ENCODE measurements around the gene ABTB2.

Gene ABTB2

GRCh38 chr11:34180040-34180813 lies 177.6 kb downstream of the ABTB2 start:
- TF ChIP-seq, protein P1, sequence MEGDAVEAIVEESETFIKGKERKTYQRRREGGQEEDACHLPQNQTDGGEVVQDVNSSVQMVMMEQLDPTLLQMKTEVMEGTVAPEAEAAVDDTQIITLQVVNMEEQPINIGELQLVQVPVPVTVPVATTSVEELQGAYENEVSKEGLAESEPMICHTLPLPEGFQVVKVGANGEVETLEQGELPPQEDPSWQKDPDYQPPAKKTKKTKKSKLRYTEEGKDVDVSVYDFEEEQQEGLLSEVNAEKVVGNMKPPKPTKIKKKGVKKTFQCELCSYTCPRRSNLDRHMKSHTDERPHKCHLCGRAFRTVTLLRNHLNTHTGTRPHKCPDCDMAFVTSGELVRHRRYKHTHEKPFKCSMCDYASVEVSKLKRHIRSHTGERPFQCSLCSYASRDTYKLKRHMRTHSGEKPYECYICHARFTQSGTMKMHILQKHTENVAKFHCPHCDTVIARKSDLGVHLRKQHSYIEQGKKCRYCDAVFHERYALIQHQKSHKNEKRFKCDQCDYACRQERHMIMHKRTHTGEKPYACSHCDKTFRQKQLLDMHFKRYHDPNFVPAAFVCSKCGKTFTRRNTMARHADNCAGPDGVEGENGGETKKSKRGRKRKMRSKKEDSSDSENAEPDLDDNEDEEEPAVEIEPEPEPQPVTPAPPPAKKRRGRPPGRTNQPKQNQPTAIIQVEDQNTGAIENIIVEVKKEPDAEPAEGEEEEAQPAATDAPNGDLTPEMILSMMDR (IDR thresholded peaks at IDR 0.05) = no peak

- TF ChIP-seq, protein P1 (IDR thresholded peaks at IDR 0.05) = no peak
Observed at GRCh38 chr11:34179026-34179675, 178.7 kb downstream of the ABTB2 start.

DNA sequence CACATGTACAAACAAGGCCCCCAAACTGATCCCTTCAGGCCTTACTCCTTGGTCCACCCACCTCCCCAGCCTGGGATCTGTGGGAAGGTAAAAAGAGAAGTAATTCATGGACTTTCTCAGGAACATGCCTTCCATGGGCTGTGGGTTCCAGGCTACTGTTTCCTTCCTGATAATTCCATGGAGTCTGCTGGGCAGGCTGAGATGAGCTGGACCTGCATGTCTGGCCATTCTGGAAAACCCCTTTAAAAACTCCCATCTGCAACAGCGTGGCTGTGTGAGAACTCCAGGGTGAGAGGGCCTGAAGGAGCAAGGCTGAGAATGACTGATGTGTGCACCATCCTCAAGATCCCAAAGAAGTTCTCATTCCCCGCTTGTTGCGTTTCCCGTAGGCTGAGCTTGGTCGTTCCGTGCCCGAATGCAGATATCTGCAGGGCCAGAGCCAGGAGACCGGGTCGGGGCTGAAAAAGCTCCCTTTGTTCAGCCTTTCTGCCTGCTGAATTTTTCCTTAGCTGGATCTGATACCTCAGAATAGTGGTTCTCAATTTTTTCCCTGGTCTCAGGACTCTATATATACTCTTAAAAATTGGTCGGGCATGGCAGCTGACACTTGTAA lies 179.5 kb downstream of the ABTB2 start:
- TF ChIP-seq, protein P1 (IDR thresholded peaks at IDR 0.05) = no peak

GRCh38 chr11:34176751-34177209 lies 181.0 kb downstream of the ABTB2 start:
- TF ChIP-seq, protein P1 (IDR thresholded peaks at IDR 0.05) = no peak

DNA sequence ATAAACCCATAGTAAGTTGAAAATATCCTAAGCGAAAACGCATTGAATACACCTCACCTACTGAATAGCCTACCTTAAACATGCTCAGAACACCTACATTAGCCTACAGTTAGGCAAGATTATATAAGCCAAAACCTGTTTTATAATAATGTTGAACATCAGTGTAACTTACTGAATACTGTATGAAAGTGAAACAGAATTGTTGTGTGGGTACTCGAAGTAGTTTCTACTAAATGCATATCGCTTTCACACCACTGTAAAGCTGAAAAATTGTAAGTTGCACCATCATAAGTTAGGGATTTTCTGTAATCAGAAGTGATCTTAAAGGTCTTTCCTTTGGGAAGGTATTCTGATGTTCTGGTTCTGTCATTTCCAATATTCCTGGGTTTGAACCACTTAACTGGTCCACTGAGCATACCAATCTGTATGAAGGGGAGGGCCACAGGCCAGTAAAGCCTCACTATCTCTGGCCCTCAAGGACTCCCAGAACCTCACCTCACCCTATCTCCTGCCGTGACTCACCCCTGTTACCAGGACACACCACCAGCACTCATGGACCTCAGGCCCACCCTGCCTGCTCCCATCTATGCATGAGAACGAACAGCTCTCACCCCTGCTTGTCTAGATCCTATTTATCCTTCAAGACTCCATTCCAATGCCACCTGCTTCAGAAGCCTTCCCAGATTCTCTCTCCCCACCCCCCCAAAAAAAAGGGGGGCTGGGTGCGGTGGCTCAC lies 182.4 kb downstream of the ABTB2 start:
- TF ChIP-seq, protein P1 (IDR thresholded peaks at IDR 0.05) = no peak

GRCh38 chr11:34174412-34175041 lies 183.3 kb downstream of the ABTB2 start:
- TF ChIP-seq, protein P1 (IDR thresholded peaks at IDR 0.05) = peak; percentile 93

DNA sequence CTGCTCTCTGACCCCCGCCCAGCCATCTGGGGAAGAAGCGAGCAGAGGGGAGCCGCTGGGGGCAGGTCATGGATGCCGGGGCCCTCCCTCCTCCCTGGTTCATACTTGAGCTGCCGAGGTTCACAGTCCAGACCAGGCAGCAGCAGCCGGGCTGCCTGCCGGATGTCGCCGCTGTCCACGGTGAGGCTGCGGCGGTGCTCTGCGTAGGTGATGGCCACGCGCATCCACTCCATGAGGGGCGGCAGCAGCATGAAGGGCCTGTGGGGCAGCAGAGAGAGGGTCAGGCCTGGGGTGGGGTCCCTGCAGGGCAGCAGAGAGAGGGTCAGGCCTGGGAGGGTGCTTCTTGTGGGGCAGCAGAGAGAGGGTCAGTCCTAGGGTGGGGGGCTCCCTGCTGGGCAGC lies 184.8 kb downstream of the ABTB2 start:
- TF ChIP-seq, protein P1 (IDR thresholded peaks at IDR 0.05) = no peak
